ENCODE data around the gene C13orf46. TPM values are rescaled to one million over a fixed set of nuclear protein-coding genes. Genes with fewer than 3 reads are reported as not detected.
A peak's percentile ranks its signal among the peaks of the same experiment; 100 is the strongest.

The C13orf46 gene
- total RNA-seq, 1 donor: 0.27 TPM

DNA sequence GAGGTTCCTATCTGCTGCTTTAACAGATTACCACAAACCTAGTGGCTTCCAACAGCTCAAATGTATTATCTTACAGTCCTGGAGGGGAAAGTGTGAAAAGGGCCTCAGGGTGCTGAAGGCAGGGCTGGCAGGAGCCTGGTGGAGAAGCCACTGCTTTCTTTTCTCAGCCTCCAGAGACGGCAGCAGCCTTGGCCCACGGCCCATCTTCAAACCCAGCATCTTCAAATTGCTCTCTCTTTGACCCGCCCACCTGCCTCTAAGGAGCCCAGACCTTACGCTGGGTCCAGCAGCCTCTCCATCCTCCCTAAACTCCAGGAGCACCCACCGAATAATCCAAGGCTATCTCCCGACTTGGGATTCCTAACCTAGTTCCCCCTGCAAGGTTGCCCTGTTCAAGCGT is 35.6 kb downstream of the C13orf46 start:
- H3K4me3 ChIP-seq (ENCODE audit: low read depth, low read length): no peak overlapping the region
- TF ChIP-seq, protein P1, sequence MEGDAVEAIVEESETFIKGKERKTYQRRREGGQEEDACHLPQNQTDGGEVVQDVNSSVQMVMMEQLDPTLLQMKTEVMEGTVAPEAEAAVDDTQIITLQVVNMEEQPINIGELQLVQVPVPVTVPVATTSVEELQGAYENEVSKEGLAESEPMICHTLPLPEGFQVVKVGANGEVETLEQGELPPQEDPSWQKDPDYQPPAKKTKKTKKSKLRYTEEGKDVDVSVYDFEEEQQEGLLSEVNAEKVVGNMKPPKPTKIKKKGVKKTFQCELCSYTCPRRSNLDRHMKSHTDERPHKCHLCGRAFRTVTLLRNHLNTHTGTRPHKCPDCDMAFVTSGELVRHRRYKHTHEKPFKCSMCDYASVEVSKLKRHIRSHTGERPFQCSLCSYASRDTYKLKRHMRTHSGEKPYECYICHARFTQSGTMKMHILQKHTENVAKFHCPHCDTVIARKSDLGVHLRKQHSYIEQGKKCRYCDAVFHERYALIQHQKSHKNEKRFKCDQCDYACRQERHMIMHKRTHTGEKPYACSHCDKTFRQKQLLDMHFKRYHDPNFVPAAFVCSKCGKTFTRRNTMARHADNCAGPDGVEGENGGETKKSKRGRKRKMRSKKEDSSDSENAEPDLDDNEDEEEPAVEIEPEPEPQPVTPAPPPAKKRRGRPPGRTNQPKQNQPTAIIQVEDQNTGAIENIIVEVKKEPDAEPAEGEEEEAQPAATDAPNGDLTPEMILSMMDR (IDR thresholded peaks at IDR 0.05; ENCODE audit: insufficient read depth, low read length): no peak
- DNase-seq (ENCODE audit: low read depth): no peak

DNA sequence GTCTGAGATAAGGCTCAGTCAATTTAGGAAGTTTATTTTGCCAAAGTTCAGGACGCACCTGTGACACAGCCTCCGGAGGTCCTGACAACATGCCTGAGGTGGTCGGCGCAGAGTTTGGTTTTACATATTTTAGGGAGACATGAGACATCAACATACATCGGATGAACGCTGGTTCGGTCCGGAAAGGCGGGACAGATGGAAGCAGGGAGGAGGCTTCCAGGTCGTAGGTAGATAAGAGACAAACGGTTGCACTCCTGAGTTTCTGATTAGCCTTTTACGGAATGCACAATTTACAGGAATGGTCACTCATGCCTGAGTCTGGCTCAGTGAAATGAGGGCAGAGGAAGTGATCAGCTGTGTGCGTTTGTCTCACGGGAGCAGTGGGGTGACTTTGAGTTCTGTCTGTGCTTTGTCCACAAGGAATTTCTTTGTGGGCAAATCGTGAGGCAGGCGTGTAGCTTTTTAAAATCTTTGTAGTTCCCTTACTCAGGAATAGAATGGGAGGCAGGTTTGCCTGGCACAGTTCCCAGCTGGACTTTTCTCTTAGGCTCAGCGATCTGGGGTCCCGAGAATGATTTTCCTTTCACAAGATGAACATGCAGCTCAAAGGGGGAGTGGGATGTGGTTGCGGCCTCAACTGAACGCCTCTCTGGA is 36.2 kb downstream of the C13orf46 start:
- TF ChIP-seq, protein P1 (IDR thresholded peaks at IDR 0.05; ENCODE audit: insufficient read depth, low read length): no peak
- no peak for DNase-seq (ENCODE audit: low read depth)
- H3K4me3 ChIP-seq (ENCODE audit: low read depth, low read length): no peak overlapping the region

DNA sequence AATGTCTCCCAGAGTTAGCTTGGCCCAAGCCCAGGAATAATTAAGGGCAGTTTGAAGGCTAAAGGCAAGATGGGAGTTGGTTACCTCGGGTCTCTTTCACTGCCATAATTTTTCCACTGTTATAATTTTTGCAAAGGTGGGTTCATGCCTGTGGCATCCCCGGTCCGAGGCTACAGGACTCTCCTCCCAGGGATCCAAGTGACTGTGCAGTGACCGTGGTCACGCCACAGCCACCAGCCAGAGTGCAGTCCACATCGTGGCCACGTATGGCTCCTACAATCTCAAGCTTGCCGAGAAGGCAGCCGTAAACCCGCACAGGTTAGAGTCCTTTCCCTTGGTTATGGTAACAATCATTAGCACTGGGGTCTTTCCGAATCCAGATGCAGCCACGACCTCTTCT is 36.8 kb downstream of the C13orf46 start:
- no peak overlapping the region for H3K4me3 ChIP-seq (ENCODE audit: low read depth, low read length)
- TF ChIP-seq, protein P1 (IDR thresholded peaks at IDR 0.05; ENCODE audit: insufficient read depth, low read length): no peak
- DNase-seq (ENCODE audit: low read depth): no peak

DNA sequence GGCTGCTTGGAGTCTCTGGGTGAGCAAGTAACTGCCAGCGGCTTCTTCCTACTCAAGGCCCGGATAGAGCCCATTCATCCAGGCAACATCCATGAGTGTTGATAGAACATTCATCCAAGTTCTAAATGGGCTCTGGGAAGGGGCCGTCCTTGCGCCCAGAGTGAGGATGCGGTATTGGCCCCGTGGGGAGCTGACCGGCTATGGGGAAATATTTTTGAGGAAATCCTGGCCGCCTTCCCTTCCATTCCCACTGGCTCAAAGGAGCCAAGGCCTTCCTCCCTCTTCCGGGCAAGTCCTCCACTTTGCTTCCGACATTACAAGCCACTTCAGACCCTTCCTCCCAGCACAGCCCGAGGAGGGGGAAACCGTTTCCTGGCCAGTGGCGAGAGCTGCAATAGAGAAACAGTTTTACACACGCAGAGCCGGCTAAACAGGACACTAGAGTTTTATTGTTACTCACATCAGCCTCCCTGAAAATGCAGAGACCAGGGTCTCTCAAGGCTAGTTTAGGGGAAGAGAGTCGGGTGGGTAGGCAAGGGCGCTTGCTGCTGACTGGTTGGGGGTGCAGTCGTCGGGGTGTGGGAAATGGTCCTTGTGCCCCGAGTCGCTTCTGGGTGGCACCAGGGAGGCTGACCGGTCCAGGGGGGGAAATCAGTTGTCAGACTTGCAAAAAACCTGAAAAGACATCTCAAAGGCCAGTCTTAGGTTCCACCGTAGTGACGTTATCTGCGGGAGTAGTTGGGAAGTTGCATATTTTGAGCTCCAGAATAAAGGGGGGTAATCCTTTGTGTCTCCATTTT is 37.5 kb downstream of the C13orf46 start:
- DNase-seq (ENCODE audit: low read depth): no peak
- H3K4me3 ChIP-seq (ENCODE audit: low read depth, low read length): no peak overlapping the region
- TF ChIP-seq, protein P1 (IDR thresholded peaks at IDR 0.05; ENCODE audit: insufficient read depth, low read length): no peak

DNA sequence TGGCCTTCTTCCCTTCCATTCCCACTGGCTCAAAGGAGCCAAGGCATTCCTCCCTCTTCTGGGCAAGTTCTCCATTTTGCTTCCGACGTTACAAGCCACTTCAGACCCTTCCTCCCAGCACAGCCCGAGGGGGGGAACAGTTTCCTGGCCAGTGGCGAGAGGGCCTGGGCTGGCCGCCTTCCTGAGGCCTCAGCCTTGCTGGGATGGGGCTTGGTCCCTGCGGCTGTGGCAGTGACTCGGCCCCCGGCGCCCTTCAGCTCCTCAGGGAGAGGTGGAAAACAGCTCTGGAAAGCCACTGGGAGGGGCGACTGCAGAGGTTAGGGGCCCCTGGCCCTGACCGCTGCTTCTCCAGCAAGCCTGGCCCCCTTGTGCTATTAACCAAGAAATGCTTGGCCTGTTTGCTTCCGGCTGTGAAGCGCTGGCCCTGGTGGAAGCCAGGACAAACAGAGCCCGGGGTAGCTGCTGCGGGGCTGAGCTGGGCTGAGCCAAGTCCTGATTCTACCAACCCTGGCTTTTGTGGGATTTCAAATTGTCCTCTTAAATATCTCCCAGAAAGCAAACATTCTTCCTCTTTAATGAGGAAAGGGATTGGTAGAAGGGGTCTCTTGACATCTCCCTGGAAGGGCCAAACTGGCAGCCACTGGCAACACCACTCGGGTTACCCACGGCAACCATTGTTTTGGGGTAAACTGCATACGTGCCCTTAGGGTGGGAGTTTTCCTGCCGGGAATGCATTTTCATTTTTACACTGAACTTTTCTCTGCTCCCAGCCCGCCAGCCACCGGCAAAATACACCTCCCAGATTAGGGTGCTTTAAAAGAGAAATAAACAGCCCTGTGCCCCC is 38.7 kb downstream of the C13orf46 start:
- DNase-seq (ENCODE audit: low read depth): peak; percentile 16
- TF ChIP-seq, protein P1 (IDR thresholded peaks at IDR 0.05; ENCODE audit: insufficient read depth, low read length): no peak

DNA sequence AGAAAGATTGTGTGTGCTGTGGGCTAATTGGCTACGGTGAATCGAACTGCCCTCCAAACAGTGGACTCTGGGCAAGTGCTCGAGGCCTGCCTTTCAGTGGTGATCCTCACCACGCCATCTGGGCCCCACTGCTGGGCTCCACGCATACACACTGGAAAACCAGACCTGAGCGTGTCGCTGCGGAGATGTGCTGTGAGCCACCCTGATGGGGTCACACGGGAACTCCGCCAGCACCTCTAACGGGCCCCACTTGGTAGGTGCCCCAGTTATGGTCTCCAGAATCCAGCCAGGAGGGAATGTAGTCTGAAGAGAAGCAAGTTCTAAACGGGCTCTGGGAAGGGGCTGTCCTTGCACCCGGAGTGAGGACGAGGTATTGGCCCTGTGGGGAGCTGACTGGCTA is 39.3 kb downstream of the C13orf46 start:
- TF ChIP-seq, protein P1 (IDR thresholded peaks at IDR 0.05; ENCODE audit: insufficient read depth, low read length): no peak
- no peak for DNase-seq (ENCODE audit: low read depth)
- H3K4me3 ChIP-seq (ENCODE audit: low read depth, low read length): no peak overlapping the region

More for the DNA sequence above, 38.7 kb downstream of the C13orf46 start:
- H3K4me3 ChIP-seq (ENCODE audit: low read depth, low read length): no peak overlapping the region

All from fibroblast of the aortic adventitia (primary cell).